Activated B cell treated with CpG ODN at 0.5 μM for 24 hours (primary cell): ENCODE results near the gene DARS1. TPM values are rescaled to one million over a fixed set of nuclear protein-coding genes. Genes with fewer than 3 reads are reported as not detected.

Source experiments
- ATAC-seq: fragments of 200-7000 bp; cut with Tn5 transposase; one replicate; pipeline ENCODE4 v1.10.0; 2021; ENCODE audit warnings: low read depth, mild to moderate bottlenecking, moderate library complexity
- CTCF ChIA-PET: fragments of 350-600 bp; sonication (Branson Sonifier 250); formaldehyde crosslinking; loops from one replicate; lab custom pipeline; 2021; ENCODE audit warnings: antibody characterized with exemption; lab: Charles Lee
- POLR2A ChIA-PET: fragments of 350-600 bp; sonication (Branson Sonifier 250); formaldehyde crosslinking; loops from one replicate; lab custom pipeline; 2021; ENCODE audit warnings: antibody characterized with exemption; lab: Charles Lee
- DNase-seq: peaks from one replicate; pipeline ENCODE4 v3.0.0; 2022
- H3K27ac Mint-ChIP-seq: one replicate; pipeline ENCODE4 v1.8.0; 2020; ENCODE audit warnings: mixed read lengths
- H3K27me3 Mint-ChIP-seq: one replicate; pipeline ENCODE4 v1.8.0; 2021; ENCODE audit warnings: mixed read lengths
- H3K36me3 Mint-ChIP-seq: one replicate; pipeline ENCODE4 v1.8.0; 2021; ENCODE audit warnings: low read depth, mixed read lengths
- H3K4me1 Mint-ChIP-seq: one replicate; pipeline ENCODE4 v1.8.0; 2021; ENCODE audit warnings: mixed read lengths
- H3K4me3 Mint-ChIP-seq: one replicate; pipeline ENCODE4 v1.8.0; 2020; ENCODE audit warnings: mild to moderate bottlenecking, mixed read lengths
- H3K9me3 Mint-ChIP-seq: one replicate; pipeline ENCODE4 v1.8.0; 2020; ENCODE audit warnings: mixed read lengths
- intact Hi-C: fragments of 100-400 bp; cut with micrococcal nuclease; formaldehyde crosslinking; loops from one replicate; pipeline ENCODE4 v1.15.1; 2024
- total RNA-seq: library from RNA; stranded (reverse); gene quantifications from 2 replicates; pipeline ENCODE4 v1.2.3, GENCODE V29; 2022
- TF ChIP-seq, protein P1 (sequence below): fragments of 200-600 bp; IDR thresholded peaks from one replicate; pipeline ENCODE4 v1.8.0; 2022; ENCODE audit warnings: antibody characterized with exemption, mild to moderate bottlenecking

The DARS1 gene
- total RNA-seq, 1 donor from 2014 or later: 96.3 TPM

DNA sequence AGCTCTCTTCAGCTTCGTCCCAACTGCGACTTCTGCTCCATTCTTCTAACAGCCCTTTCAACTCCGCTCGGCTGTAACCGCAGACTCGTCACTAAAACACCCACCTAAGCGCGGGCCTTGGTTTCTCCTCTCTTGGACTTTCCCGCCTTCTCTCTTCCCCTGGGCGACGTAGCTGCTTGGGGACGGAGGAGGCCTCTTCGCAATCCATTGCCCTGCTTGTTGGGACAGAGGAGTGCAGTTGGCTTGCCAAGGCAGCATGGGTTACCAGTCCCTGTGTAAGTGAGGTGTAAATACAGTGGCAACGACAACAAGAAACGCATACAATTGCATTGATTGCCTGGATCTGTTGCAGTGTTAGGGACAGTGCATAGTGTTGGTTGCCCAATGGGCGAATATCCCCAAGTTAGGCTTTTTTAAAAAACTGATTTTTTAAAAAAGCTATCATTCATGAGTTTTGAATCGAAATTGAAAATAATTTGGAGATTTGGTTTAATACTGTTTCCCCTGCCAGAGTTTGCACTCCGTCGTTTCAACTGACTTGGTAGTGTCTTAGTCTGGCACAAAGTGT is 484 bp upstream of the DARS1 start:
- Mint-ChIP-seq H3K4me1 (peaks cover 43% of the 10 kb centered on the region), H3K36me3 (peaks cover 28% of the 10 kb centered on the region), H3K4me3 (peak overlapping the region; percentile 95), H3K27me3 (no peaks in the 10 kb centered on the region), H3K27ac (peak overlapping the region; percentile 97), H3K9me3 (no peaks in the 10 kb centered on the region)
- TF ChIP-seq, protein P1, sequence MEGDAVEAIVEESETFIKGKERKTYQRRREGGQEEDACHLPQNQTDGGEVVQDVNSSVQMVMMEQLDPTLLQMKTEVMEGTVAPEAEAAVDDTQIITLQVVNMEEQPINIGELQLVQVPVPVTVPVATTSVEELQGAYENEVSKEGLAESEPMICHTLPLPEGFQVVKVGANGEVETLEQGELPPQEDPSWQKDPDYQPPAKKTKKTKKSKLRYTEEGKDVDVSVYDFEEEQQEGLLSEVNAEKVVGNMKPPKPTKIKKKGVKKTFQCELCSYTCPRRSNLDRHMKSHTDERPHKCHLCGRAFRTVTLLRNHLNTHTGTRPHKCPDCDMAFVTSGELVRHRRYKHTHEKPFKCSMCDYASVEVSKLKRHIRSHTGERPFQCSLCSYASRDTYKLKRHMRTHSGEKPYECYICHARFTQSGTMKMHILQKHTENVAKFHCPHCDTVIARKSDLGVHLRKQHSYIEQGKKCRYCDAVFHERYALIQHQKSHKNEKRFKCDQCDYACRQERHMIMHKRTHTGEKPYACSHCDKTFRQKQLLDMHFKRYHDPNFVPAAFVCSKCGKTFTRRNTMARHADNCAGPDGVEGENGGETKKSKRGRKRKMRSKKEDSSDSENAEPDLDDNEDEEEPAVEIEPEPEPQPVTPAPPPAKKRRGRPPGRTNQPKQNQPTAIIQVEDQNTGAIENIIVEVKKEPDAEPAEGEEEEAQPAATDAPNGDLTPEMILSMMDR: no peak
- DNase-seq (no peak), ATAC-seq (peak; percentile 55)
- intact Hi-C loops: loop anchor here (1.0 to 10.0 kb wide), 13 partner anchors 11 to 1068 kb away; partner anchors contain the start of genes CCNT2, MCM6, R3HDM1 and UBXN4
- CTCF ChIA-PET: interaction anchor here (1.6 to 3.8 kb wide), 2 partner anchors 11 to 151 kb away, joined by 3 to 22 read pairs; no protein-coding TSS in a partner anchor
- POLR2A ChIA-PET: interaction anchor here (0.6 to 3.3 kb wide), 29 partner anchors 9 to 398 kb away, joined by 3 to 17 read pairs (median 5); no protein-coding TSS in a partner anchor

DNA sequence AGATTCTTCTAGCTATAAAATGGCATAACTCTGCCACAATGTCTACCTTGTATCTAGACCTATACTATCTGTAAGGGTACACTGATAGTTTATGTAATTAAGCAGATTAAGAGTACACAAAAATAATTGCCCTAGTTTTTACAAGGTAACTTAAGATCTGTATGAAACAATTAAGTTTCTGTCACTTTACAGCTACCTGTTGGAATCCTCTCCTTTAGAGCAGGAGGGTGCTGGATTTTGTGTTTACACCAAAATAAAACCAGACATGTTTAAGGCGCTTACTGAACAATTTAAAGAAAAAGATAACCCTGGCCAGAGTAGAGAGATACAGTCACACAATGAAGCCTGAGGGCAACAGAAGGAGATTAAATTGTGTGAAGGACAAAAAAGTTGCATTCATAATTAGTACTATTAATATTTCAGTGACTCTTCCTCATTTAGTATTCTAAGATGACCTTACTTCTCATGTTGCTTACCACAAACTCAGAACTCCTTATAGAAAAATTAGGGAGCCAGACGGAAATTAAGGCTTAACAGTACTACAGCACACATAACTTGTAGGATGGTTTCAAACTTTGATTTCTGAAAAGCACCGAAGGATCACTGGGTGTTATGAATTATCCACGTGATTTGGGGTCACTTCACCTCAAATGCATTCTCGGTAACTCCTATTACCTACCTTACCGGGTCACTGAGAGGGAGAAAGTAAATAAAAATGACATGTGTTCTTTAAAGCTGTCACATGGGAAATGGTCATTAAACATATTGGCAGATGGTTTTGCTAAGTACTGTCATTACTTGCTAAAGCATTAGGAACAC is 1.0 kb downstream of the DARS1 start:
- ATAC-seq: peak; percentile 2
- no peak for DNase-seq
- no peaks in the 10 kb centered on the region for H3K9me3 Mint-ChIP-seq
- H3K27ac Mint-ChIP-seq: peak overlapping the region; percentile 97
- POLR2A ChIA-PET: interaction anchor here (0.6 to 3.3 kb wide), 14 partner anchors 8 to 397 kb away, joined by 3 to 17 read pairs (median 5); no protein-coding TSS in a partner anchor
- intact Hi-C loops: loop anchor here (1.0 to 10.0 kb wide), 14 partner anchors 8 to 1066 kb away; partner anchors contain the start of genes CCNT2, MCM6, R3HDM1 and UBXN4
- peaks cover 57% of the 10 kb centered on the region for H3K4me1 Mint-ChIP-seq
- H3K4me3 Mint-ChIP-seq: peak overlapping the region; percentile 95
- CTCF ChIA-PET: interaction anchor here (1.2 to 1.6 kb wide), 2 partner anchors 13 to 400 kb away, joined by 5 to 6 read pairs; no protein-coding TSS in a partner anchor
- H3K27me3 Mint-ChIP-seq: no peaks in the 10 kb centered on the region
- H3K36me3 Mint-ChIP-seq: peaks cover 42% of the 10 kb centered on the region
- TF ChIP-seq, protein P1: no peak

DNA sequence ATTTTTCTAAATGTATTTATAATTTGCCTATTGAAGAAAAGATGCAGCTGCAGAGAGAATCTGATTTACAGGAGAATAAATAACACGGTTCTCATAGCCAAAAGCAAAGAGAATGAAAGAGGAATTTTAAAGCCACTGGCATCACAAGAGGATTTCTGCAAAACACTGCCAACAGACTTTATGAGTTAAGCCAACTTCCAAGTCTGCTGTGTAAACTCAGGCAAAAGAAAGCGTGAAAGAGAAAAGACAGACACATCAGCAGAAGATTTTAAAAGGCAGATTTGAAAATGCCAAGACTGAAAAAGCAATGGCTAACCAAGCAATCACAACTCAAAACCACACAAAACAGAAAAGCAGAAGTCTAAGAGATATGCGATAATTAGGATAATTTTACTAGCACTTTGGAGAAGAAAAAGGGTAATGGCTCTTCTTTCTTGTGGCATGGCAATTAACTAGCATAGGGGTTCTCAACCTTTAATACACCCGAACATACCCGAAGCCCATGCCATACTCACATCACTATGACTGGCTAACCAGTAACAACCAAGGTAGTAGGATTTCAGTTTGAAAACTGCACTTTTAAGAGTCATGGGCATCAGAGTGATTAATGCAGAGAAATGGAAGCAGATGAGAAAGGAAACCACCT is 4.9 kb downstream of the DARS1 start:
- Mint-ChIP-seq H3K27ac (peak overlapping the region; percentile 70), H3K4me3 (peak overlapping the region; percentile 53), H3K9me3 (no peaks in the 10 kb centered on the region), H3K4me1 (peaks cover 54% of the 10 kb centered on the region), H3K27me3 (no peaks in the 10 kb centered on the region), H3K36me3 (peaks cover 68% of the 10 kb centered on the region)
- intact Hi-C loops: loop anchor here (2.0 to 10.0 kb wide), 2 partner anchors 14 to 446 kb away; partner anchors contain the start of genes R3HDM1 and ZRANB3
- TF ChIP-seq, protein P1: no peak
- no peak for DNase-seq
- POLR2A ChIA-PET: no interaction called here
- CTCF ChIA-PET: interaction anchor here (0.6 kb wide), 1 partner anchor 108 kb away, joined by 4 read pairs; no protein-coding TSS in a partner anchor
- no peak for ATAC-seq

DNA sequence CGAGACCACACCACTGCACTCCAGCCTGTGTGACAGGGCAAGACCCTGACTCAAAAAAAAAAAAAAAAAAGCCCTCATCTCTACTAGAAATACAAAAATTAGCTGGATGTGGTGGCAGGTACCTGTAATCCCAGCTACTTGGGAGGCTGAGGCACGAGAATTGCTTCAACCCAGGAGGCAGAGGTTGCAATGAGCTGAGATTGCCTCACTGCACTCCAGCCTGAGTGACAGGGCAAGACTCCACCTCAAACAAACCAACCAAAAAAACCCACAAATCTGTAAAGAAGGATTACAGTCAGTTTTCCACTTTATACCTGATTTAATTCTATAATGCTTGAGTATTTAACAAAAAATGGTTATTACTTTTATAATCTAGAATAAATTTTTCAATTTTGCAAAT is 9.7 kb downstream of the DARS1 start:
- TF ChIP-seq, protein P1: no peak
- ATAC-seq: peak; percentile 14
- no peak for DNase-seq
- POLR2A ChIA-PET: interaction anchor here (0.6 to 1.1 kb wide), 8 partner anchors 27 to 1671 kb away, joined by 3 to 11 read pairs (median 6); no protein-coding TSS in a partner anchor
- peaks cover 77% of the 10 kb centered on the region for H3K36me3 Mint-ChIP-seq
- no peak overlapping the region for H3K27ac Mint-ChIP-seq
- CTCF ChIA-PET: interaction anchor here (0.9 to 1.0 kb wide), 2 partner anchors 21 to 292 kb away, joined by 3 read pairs; no protein-coding TSS in a partner anchor
- H3K9me3 Mint-ChIP-seq: no peaks in the 10 kb centered on the region
- H3K4me3 Mint-ChIP-seq: no peak overlapping the region
- H3K4me1 Mint-ChIP-seq: peaks cover 61% of the 10 kb centered on the region
- intact Hi-C loops: loop anchor here (1.0 to 5.0 kb wide), 2 partner anchors 9 to 53 kb away; no protein-coding TSS in a partner anchor
- H3K27me3 Mint-ChIP-seq: no peaks in the 10 kb centered on the region
